ENCODE results near the gene ZNF555.

- no peak for TF ChIP-seq CTCF (IDR thresholded peaks at IDR 0.05)
- TF ChIP-seq POLR2A (IDR thresholded peaks at IDR 0.05), result no peak
These were observed 740 bp downstream of the ZNF555 start for GRCh38 chr19:2841855-2842574.

All from uterus (tissue), 2 donors.